Activated naive CD8-positive, alpha-beta T cell treated with anti-CD3 and anti-CD28 coated beads for 36 hours (primary cell): ENCODE results near the gene PSMD8. TPM values are rescaled to one million over a fixed set of nuclear protein-coding genes. Genes with fewer than 3 reads are reported as not detected.
"Not testable (repeated sequence)": the region's sequence is repeated elsewhere in the genome, so short reads cannot be mapped to it uniquely, and the experiment has no call there.

Source experiments
- DNase-seq: peaks from one replicate; pipeline ENCODE4 v3.0.0; 2021
- H3K27ac Mint-ChIP-seq: one replicate; pipeline ENCODE4 v1.8.0; 2022; ENCODE audit warnings: mild to moderate bottlenecking, moderate library complexity, mixed read lengths
- H3K27me3 Mint-ChIP-seq: one replicate; pipeline ENCODE4 v1.8.0; 2022; ENCODE audit warnings: mild to moderate bottlenecking, mixed read lengths
- H3K36me3 Mint-ChIP-seq: one replicate; pipeline ENCODE4 v1.8.0; 2021; ENCODE audit warnings: mild to moderate bottlenecking, mixed read lengths
- H3K4me1 Mint-ChIP-seq: one replicate; pipeline ENCODE4 v1.8.0; 2021; ENCODE audit warnings: mixed read lengths
- H3K4me3 Mint-ChIP-seq: one replicate; pipeline ENCODE4 v1.8.0; 2022; ENCODE audit warnings: mild to moderate bottlenecking, moderate library complexity, mixed read lengths
- H3K9me3 Mint-ChIP-seq: one replicate; pipeline ENCODE4 v1.8.0; 2022; ENCODE audit warnings: mixed read lengths
- total RNA-seq, 2 experiments: library from RNA; stranded (reverse); gene quantifications; one replicate each; pipeline ENCODE4 v1.2.3, GENCODE V29; 2021

Gene PSMD8
- 100 to 1,000 TPM; 193 to 199 TPM for total RNA-seq

- Mint-ChIP-seq H3K36me3 (peaks cover 39% of the 10 kb centered on the region), H3K27ac (peak within 1 kb of the TSS; percentile 94), H3K27me3 (peaks cover 6% of the 10 kb centered on the region), H3K9me3 (no peaks in the 10 kb centered on the region), H3K4me3 (peak within 1 kb of the TSS; percentile 98), H3K4me1 (peaks cover 14% of the 10 kb centered on the region)
- DNase-seq, result peak; percentile 99
Observed at GRCh38 chr19:38374332-38375097, at the start of gene PSMD8. Gene PSMD8 (plus strand): TSS chr19:38374571. CDS start chr19:38374602, 31 bp downstream.

- no peaks in the 10 kb centered on the region for H3K27me3 Mint-ChIP-seq
- H3K4me1 Mint-ChIP-seq, result peaks cover 1% of the 10 kb centered on the region
- H3K9me3 Mint-ChIP-seq, result no peaks in the 10 kb centered on the region
- no peak overlapping the region for H3K4me3 Mint-ChIP-seq
- DNase-seq, result no peak
- no peak overlapping the region for H3K27ac Mint-ChIP-seq
- peaks cover 13% of the 10 kb centered on the region for H3K36me3 Mint-ChIP-seq
Observed at GRCh38 chr19:38326591-38326990, 47.8 kb upstream of the PSMD8 start.

- Mint-ChIP-seq H3K27ac (no peak overlapping the region), H3K4me1 (no peaks in the 10 kb centered on the region), H3K4me3 (no peak overlapping the region), H3K27me3 (no peaks in the 10 kb centered on the region), H3K36me3 (peaks cover 12% of the 10 kb centered on the region), H3K9me3 (no peaks in the 10 kb centered on the region)
- no peak for DNase-seq
Observed at GRCh38 chr19:38329651-38330050, 44.7 kb upstream of the PSMD8 start.

- no peak overlapping the region for H3K4me3 Mint-ChIP-seq
- no peak for DNase-seq
- no peak overlapping the region for H3K27ac Mint-ChIP-seq
- no peaks in the 10 kb centered on the region for H3K9me3 Mint-ChIP-seq
- peaks cover 9% of the 10 kb centered on the region for H3K36me3 Mint-ChIP-seq
- H3K27me3 Mint-ChIP-seq, result no peaks in the 10 kb centered on the region
- H3K4me1 Mint-ChIP-seq, result peaks cover 3% of the 10 kb centered on the region
Observed at GRCh38 chr19:38331728-38332127, 42.6 kb upstream of the PSMD8 start.

GRCh38 chr19:38333245-38333644 lies 41.1 kb upstream of the PSMD8 start:
- Mint-ChIP-seq H3K4me3 (no peak overlapping the region), H3K4me1 (peaks cover 6% of the 10 kb centered on the region), H3K36me3 (peaks cover 5% of the 10 kb centered on the region), H3K9me3 (no peaks in the 10 kb centered on the region), H3K27me3 (no peaks in the 10 kb centered on the region), H3K27ac (no peak overlapping the region)
- DNase-seq, result no peak

GRCh38 chr19:38335949-38336637 lies 38.3 kb upstream of the PSMD8 start:
- Mint-ChIP-seq H3K4me1 (peaks cover 9% of the 10 kb centered on the region), H3K4me3 (peak overlapping the region; percentile 97), H3K27ac (peak overlapping the region; percentile 99), H3K9me3 (no peaks in the 10 kb centered on the region), H3K36me3 (no peaks in the 10 kb centered on the region), H3K27me3 (no peaks in the 10 kb centered on the region)
- DNase-seq, result peak; percentile 96

- DNase-seq, result peak; percentile 95
- peak overlapping the region; percentile 97 for H3K4me3 Mint-ChIP-seq
- peaks cover 9% of the 10 kb centered on the region for H3K4me1 Mint-ChIP-seq
- no peaks in the 10 kb centered on the region for H3K36me3 Mint-ChIP-seq
- H3K9me3 Mint-ChIP-seq, result no peaks in the 10 kb centered on the region
- no peaks in the 10 kb centered on the region for H3K27me3 Mint-ChIP-seq
- H3K27ac Mint-ChIP-seq, result peak overlapping the region; percentile 99
Observed at GRCh38 chr19:38336638-38337359, 37.6 kb upstream of the PSMD8 start.

GRCh38 chr19:38337360-38337653 lies 37.1 kb upstream of the PSMD8 start:
- Mint-ChIP-seq H3K27me3 (no peaks in the 10 kb centered on the region), H3K27ac (peak overlapping the region; percentile 99), H3K4me3 (peak overlapping the region; percentile 97), H3K9me3 (no peaks in the 10 kb centered on the region), H3K36me3 (no peaks in the 10 kb centered on the region), H3K4me1 (peaks cover 9% of the 10 kb centered on the region)
- no peak for DNase-seq

GRCh38 chr19:38339011-38339410 lies 35.4 kb upstream of the PSMD8 start:
- H3K4me1 Mint-ChIP-seq, DNase-seq, H3K4me3 Mint-ChIP-seq, H3K27me3 Mint-ChIP-seq, H3K9me3 Mint-ChIP-seq, H3K36me3 Mint-ChIP-seq, H3K27ac Mint-ChIP-seq: not testable (repeated sequence)

GRCh38 chr19:38340927-38341326 lies 33.4 kb upstream of the PSMD8 start:
- Mint-ChIP-seq H3K36me3 (no peaks in the 10 kb centered on the region), H3K27ac (no peak overlapping the region), H3K9me3 (no peaks in the 10 kb centered on the region), H3K27me3 (no peaks in the 10 kb centered on the region), H3K4me3 (no peak overlapping the region), H3K4me1 (peaks cover 9% of the 10 kb centered on the region)
- DNase-seq, result no peak

- Mint-ChIP-seq H3K36me3 (no peaks in the 10 kb centered on the region), H3K4me1 (no peaks in the 10 kb centered on the region), H3K27me3 (no peaks in the 10 kb centered on the region), H3K4me3 (no peak overlapping the region), H3K27ac (no peak overlapping the region), H3K9me3 (no peaks in the 10 kb centered on the region)
- DNase-seq, result no peak
Observed at GRCh38 chr19:38346837-38347236, 27.5 kb upstream of the PSMD8 start.

GRCh38 chr19:38350883-38351282 lies 23.5 kb upstream of the PSMD8 start:
- Mint-ChIP-seq H3K4me3 (no peak overlapping the region), H3K27me3 (no peaks in the 10 kb centered on the region), H3K36me3 (no peaks in the 10 kb centered on the region), H3K27ac (no peak overlapping the region), H3K9me3 (no peaks in the 10 kb centered on the region), H3K4me1 (no peaks in the 10 kb centered on the region)
- DNase-seq, result no peak

- Mint-ChIP-seq H3K27ac (no peak overlapping the region), H3K4me1 (no peaks in the 10 kb centered on the region), H3K27me3 (no peaks in the 10 kb centered on the region), H3K4me3 (no peak overlapping the region), H3K36me3 (no peaks in the 10 kb centered on the region), H3K9me3 (no peaks in the 10 kb centered on the region)
- DNase-seq, result no peak
Observed at GRCh38 chr19:38351865-38352395, 22.4 kb upstream of the PSMD8 start.

- Mint-ChIP-seq H3K27ac (no peak overlapping the region), H3K36me3 (no peaks in the 10 kb centered on the region)
Observed at GRCh38 chr19:38352611-38353010, 21.8 kb upstream of the PSMD8 start.

More at GRCh38 chr19:38352611-38353010, 21.8 kb upstream of the PSMD8 start:
- no peak for DNase-seq
- Mint-ChIP-seq H3K4me3 (no peak overlapping the region), H3K9me3 (no peaks in the 10 kb centered on the region), H3K27me3 (no peaks in the 10 kb centered on the region), H3K4me1 (no peaks in the 10 kb centered on the region)
